Measurements from ENCODE around the gene ABRACL. TPM values are rescaled to one million over a fixed set of nuclear protein-coding genes. Genes with fewer than 3 reads are reported as not detected.

Gene ABRACL
- total and polyA plus RNA-seq, 9 of the 15 experiments (the other 6 are each of a cell fraction or from before 2014, with no cell fraction given) = 1.1 to 5.2 (median 1.9) TPM

DNA sequence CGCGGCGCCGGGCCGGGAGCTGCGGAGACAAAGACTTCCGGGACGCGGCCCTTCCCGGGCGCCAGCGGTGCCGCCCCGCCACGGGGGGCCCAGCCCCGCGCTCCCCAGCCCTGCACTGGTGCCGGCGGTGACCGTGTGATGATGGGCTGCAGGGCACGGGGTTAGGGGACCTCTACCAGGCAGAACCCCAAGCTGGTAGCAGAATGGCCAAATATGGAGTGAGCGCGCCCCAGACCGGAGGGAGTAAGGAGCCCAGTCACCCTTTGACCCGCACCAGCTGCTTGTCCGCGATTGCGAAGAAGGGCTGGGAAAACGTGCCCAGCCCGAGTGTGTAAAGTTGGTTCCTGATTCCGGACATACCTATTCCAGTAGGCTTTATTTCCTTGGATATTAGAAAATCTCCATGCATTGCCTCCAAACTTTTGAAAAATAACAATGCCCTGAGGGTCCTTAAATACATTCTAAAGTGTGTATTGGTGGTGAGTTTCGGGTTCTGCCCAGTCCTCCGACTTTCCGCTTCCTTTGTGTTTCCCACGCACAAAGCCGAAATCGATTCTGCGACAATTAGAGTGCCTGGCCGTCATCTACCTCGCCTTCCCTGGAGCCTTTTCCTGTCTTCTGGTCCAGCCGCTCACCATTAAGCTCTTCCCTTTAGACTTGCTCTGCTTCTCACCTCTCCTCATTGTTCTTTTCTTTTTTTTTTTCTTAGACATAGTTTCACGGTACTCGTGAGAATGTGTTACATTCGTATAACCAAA lies 1.1 kb downstream of the ABRACL start (continued):
- TF ChIP-seq, protein P1, sequence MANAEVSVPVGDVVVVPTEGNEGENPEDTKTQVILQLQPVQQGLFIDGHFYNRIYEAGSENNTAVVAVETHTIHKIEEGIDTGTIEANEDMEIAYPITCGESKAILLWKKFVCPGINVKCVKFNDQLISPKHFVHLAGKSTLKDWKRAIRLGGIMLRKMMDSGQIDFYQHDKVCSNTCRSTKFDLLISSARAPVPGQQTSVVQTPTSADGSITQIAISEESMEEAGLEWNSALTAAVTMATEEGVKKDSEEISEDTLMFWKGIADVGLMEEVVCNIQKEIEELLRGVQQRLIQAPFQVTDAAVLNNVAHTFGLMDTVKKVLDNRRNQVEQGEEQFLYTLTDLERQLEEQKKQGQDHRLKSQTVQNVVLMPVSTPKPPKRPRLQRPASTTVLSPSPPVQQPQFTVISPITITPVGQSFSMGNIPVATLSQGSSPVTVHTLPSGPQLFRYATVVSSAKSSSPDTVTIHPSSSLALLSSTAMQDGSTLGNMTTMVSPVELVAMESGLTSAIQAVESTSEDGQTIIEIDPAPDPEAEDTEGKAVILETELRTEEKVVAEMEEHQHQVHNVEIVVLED (CRISPR knock-in tag; IDR thresholded peaks at IDR 0.05) = no peak
- TF ChIP-seq EWSR1 (IDR thresholded peaks at IDR 0.05; ENCODE audit: borderline replicate concordance, low read depth, partially characterized antibody) (no peak), TCF3 (CRISPR knock-in tag; IDR thresholded peaks at IDR 0.05) (peak; percentile 66), BHLHE40 (IDR thresholded peaks at IDR 0.05; ENCODE audit: low read length) (peak; percentile 68), GATA2 (CRISPR knock-in tag; IDR thresholded peaks at IDR 0.05) (0 out of 2 replicates have a peak, but pooled peaks have one; percentile 27), TFAP4 (CRISPR knock-in tag; IDR thresholded peaks at IDR 0.05; ENCODE audit: borderline replicate concordance) (peak; percentile 98), SRF (CRISPR knock-in tag; IDR thresholded peaks at IDR 0.05) (peak in 1 of 2 experiments; percentile 90; a peak in 2 of 4 replicates)

All from K562 (cell line).